Stimulated activated CD8-positive, alpha-beta memory T cell treated with anti-CD3 and anti-CD28 coated beads, Interleukin-15, amount 100 ng/mL, for 4 hours (primary cell): ENCODE measurements around the gene HIBCH.
"Not testable (repeated sequence)": the region's sequence is repeated elsewhere in the genome, so short reads cannot be mapped to it uniquely, and the experiment has no call there.

ENCODE experiments used
- DNase-seq, 2 donors: peaks; one replicate each; pipeline ENCODE4 v3.0.0-alpha.2; 2020; ENCODE audit warnings: low read depth in 2 of 2

Gene HIBCH

GRCh38 chr2:190235551-190236075 is 84.0 kb downstream of the HIBCH start:
- no peak for DNase-seq

- no peak for DNase-seq
Observed at GRCh38 chr2:190235101-190235500, 84.5 kb downstream of the HIBCH start.

- not testable (repeated sequence) for DNase-seq
Observed at GRCh38 chr2:190223989-190224388, 95.6 kb downstream of the HIBCH start.

- not testable (repeated sequence) for DNase-seq
Observed at GRCh38 chr2:190222745-190223144, 96.9 kb downstream of the HIBCH start.

- DNase-seq, result no peak
Observed at GRCh38 chr2:190221429-190221828, 98.2 kb downstream of the HIBCH start.

GRCh38 chr2:190219186-190219585 is 100.4 kb downstream of the HIBCH start:
- no peak for DNase-seq

GRCh38 chr2:190217616-190218015 is 102.0 kb downstream of the HIBCH start:
- no peak for DNase-seq

- DNase-seq, result no peak
Observed at GRCh38 chr2:190216829-190217228, 102.8 kb downstream of the HIBCH start.

- no peak for DNase-seq
Observed at GRCh38 chr2:190215620-190216019, 104.0 kb downstream of the HIBCH start.

GRCh38 chr2:190214426-190215194 is 105.0 kb downstream of the HIBCH start:
- no peak for DNase-seq

- no peak for DNase-seq
Observed at GRCh38 chr2:190213441-190214335, 105.9 kb downstream of the HIBCH start.

- no peak for DNase-seq
Observed at GRCh38 chr2:190210471-190210870, 109.2 kb downstream of the HIBCH start.

GRCh38 chr2:190209559-190209958 is 110.1 kb downstream of the HIBCH start:
- no peak for DNase-seq

- no peak for DNase-seq
Observed at GRCh38 chr2:190207930-190208329, 111.7 kb downstream of the HIBCH start.

- no peak for DNase-seq
Observed at GRCh38 chr2:190205657-190206056, 114.0 kb downstream of the HIBCH start.

GRCh38 chr2:190202604-190203003 is 117.0 kb downstream of the HIBCH start:
- DNase-seq, result no peak

- no peak for DNase-seq
Observed at GRCh38 chr2:190202018-190202417, 117.6 kb downstream of the HIBCH start.

GRCh38 chr2:190200603-190201002 is 119.0 kb downstream of the HIBCH start:
- no peak for DNase-seq

- no peak for DNase-seq
Observed at GRCh38 chr2:190199530-190199929, 120.1 kb downstream of the HIBCH start.

GRCh38 chr2:190199109-190199508 is 120.5 kb downstream of the HIBCH start:
- DNase-seq, result no peak

- DNase-seq, result no peak
Observed at GRCh38 chr2:190197143-190197720, 122.4 kb downstream of the HIBCH start.

GRCh38 chr2:190190507-190191162 is 129.0 kb downstream of the HIBCH start:
- no peak for DNase-seq
